ENCODE results near the gene NTN4.
"Not testable (repeated sequence)": the region's sequence is repeated elsewhere in the genome, so short reads cannot be mapped to it uniquely, and the experiment has no call there.

The NTN4 gene

DNA sequence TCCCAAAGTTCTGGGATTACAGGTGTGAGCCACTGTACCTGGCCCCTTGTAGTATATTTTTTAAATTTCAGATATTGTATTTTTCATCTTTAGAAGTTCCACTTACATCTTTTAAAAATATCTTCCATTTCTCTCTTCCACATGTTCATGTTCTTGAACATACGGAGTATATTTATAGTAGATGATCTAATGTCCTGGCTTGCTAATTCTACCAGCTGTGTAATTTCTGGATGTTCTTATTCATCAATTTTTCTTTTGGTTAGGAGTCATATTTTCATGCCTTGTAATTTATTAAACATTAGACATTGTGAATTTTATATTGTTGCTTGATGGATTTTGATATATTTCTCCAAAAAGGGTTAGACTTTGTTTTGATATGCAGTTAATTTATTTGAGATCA, 30.8 kb downstream of the NTN4 start:
- in situ Hi-C loops (cut with MboI; ENCODE audit: low sequenced_read_pairs): no loop called here

DNA sequence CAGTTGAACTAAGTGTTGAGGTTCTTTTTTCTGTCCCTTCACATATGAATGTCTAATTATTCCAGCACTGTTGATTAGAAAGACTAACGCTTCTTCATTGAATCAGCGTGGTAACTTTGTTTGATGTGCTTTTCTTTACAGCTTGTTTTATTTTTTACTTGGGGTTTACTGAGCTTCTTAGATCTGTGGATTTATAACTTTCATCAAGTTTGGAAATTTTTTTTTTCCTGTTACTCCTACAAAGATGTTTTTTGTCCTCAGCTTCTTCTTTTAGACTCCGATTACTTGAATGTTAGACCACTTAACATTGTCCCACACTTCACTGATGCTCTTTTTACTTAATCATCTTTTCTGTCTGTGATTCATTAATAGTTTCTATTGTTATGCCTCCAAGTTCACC, 31.5 kb downstream of the NTN4 start:
- in situ Hi-C loops (cut with MboI; ENCODE audit: low sequenced_read_pairs): no loop called here

DNA sequence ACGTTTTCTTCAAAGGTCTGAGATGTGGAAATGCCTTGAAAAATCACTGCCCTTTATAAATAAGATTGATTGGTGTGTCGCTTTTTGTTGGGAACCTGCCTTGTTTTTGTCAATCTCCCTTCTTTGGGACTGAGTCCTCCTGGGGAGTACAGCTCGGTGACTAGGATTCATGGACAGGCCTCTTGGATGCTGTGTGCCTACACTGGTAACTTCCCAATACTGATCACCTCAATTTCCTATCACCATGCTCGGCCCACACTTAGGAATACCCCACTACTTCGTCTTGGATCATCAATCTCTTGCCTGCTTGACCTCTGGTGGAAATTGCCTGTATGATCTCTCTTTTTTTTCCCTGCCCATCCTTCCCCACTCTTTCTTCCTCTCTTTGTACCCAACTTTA, 34.2 kb downstream of the NTN4 start:
- in situ Hi-C loops (cut with MboI; ENCODE audit: low sequenced_read_pairs): no loop called here

DNA sequence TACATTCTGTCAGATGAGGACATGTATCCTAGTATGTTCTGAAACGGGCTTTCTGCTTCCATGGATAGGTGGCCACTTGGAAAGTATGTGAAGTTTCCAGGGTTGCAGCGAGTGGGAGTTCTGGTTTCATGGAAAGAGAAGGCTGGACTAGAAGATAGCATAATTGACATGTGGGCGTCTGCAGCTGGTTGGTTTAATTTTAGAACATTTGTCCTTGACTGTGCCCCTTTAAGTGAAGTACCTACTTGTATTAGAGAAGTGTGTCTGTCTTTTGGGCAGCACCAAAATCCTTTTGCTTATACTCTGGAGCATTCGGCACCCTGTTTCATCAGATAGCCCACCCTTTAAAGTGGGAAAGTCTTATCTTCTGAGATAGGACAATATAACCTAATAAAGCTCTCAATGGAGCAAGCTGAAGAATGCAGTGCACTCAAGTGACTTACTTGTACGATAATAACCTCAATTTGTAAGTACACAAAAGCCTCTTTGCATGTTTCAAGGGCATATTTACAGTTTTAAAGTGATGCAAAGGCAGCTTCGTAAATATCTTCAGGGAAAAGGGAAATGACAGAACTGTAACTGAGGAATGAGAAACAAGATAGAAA, 35.2 kb downstream of the NTN4 start:
- in situ Hi-C loops (cut with MboI; ENCODE audit: low sequenced_read_pairs): no loop called here

DNA sequence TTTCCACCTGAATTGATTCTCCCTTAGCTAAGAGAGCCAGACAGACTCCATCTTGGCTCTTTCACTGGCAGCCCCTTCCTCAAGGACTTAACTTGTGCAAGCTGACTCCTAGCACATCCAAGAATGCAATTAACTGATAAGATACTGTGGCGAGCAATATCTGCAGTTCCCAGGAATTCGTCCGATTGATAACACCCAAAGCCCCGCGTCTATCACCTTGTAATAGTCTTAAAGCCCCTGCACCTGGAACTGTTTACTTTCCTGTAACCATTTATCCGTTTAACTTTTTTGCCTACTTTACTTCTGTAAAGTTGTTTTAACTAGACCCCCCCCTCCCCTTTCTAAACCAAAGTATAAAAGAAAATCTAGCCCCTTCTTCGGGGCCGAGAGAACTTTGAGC, 44.5 kb downstream of the NTN4 start:
- in situ Hi-C loops (cut with MboI; ENCODE audit: low sequenced_read_pairs): not testable (repeated sequence)

DNA sequence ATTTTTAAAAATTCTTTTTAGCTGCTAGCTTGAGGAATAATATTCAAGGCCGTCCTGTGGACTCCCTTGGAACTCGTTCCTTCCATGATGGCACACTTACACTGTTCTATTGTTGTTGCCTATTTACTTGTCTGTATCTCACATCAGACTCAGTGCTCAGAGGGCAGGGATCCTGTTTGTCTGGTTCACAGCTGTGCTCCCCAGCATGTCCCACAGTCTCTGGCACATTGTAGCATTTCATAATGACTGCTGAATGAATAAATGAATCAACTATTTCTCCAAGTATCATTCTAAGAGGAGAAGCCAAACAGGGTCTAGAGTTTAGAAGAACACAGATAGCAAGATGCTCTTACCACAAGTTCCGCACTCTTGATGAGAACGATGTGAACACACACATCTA, 48.0 kb downstream of the NTN4 start:
- in situ Hi-C loops (cut with MboI; ENCODE audit: low sequenced_read_pairs): no loop called here

DNA sequence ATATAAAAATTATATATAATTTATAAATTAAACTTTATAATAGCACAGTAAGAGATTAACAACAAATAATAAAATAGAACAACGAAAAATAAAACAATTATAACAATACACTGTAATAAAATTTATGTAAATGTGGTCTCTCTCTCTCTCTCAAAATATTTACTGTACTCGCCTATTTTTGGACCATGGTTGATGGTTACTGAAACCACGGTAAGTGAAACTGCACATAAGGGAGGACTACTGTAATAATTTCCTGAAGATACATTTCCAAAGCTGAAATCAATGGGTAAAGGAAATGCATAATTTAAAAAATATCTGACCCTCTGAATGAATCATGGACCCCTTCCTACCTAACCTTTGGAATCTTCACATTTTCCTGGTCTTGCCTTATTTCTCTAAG, 48.9 kb downstream of the NTN4 start:
- in situ Hi-C loops (cut with MboI; ENCODE audit: low sequenced_read_pairs): no loop called here

DNA sequence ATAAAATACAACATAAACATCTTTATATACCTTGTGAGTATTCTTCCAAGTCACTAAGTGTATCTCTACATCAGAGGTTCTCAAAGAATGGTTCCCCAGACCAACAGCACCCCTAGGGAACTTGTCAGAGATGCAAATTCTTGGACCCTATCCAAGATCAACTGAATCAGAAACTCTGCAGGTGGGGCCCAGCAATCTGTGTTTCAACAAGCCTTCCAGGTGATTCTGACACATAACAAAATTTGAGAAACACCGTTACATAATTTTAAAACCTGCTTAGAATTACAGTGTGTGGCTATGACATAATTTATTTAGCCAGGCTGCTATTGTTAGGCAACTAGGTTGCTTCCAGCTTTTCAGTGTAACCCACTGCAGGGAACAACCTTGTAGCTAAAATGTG, 49.8 kb downstream of the NTN4 start:
- in situ Hi-C loops (cut with MboI; ENCODE audit: low sequenced_read_pairs): no loop called here

DNA sequence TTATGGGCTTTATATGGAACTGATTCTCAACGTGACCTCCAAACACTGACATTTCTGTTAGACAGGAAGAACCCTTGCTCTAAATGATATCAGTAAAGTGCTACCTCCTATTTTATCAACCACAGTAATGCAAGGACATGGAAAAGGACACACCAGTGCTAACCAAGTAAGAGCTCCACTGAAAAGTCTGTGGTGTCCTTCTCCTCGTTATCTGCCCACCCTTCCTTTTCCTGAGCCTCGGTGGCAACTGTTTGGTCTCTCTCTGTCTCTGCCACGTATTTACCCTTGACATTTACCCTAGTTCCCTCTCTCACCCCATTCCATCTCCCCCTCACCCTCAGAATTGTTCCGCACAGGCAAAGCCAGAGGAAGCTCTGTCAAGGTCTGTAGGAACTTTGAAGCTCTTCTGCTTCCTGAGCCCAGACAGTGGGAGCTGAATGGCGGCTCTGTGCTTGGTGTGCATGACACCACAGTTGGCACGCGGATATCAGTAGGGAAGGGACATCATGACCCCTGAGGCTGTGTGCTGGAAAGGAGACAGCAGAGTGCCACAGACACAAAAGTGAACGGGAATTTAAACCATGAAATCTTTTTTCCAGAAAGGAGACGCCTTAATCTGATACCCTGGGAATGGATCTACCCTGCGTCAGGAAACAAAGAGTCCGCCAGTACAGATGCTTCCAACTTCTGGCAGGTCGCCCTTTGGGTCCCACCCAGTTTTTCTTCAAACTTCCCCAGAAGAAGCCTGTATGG, 50.8 kb downstream of the NTN4 start:
- in situ Hi-C loops (cut with MboI; ENCODE audit: low sequenced_read_pairs): no loop called here

DNA sequence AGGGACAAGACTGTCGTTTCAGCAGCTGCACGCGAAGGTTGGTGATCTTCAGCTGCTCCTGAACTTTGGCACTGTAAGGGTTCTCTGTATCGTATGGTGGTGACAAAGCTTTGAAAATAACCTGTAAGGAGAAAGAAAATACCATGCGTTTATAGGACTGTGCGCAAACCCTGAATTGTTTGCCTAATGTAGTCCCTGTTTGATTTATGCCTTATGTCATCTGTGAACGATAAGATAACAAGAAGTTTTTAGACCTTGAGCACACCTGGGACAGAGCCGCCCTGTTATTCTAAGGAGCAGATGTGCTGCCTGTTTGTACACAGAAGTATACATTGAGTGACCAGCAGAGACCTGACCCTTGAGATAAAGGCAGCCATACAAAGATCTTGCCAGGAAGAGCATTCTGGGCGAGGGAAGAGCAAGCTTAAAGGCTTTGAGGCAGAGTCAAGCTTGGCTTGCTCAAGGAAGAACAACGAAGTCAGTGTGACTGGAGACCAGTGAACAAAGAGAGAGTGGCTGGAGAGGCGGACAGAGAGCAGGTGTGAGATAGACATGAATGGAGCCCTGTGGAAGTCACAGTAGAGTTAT, 52.4 kb downstream of the NTN4 start:
- in situ Hi-C loops (cut with MboI; ENCODE audit: low sequenced_read_pairs): no loop called here

DNA sequence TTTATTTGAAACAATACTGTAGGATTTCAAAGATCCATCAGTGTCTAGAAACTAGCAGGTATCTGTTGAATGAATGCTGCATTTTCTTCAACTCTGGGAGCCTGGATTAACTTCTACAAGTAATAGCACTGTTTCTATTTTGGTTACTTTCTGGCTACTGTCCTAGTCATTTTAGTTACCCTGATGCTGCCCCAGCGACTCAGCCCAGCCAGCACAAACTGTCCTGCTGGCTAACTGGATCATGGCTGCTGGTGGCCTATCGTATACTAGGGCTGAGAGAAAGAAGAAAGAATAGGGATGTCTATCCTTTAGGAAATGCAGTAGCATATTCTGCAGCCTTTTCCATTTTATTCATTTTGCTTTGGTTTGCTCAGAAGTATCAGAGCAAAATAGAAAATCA, 53.9 kb downstream of the NTN4 start:
- in situ Hi-C loops (cut with MboI; ENCODE audit: low sequenced_read_pairs): no loop called here

DNA sequence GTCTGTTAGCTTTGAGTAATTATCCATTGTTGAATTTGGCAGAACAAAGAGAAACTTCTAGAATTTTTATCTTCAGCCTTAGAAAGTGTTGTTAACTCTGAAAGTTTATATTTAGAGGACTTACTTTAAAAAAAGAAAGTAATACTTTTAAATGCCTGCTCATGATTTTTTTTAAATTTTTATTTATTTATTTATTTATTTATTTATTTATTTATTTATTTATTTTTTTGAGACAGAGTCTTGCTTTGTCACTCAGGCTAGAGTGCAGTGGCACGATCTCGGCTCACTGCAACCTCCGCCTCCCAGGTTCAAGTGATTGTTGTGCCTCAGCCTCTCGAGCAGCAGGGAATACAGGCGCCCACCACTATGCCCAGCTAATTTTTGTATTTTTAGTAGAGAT, 54.8 kb downstream of the NTN4 start:
- in situ Hi-C loops (cut with MboI; ENCODE audit: low sequenced_read_pairs): not testable (repeated sequence)

DNA sequence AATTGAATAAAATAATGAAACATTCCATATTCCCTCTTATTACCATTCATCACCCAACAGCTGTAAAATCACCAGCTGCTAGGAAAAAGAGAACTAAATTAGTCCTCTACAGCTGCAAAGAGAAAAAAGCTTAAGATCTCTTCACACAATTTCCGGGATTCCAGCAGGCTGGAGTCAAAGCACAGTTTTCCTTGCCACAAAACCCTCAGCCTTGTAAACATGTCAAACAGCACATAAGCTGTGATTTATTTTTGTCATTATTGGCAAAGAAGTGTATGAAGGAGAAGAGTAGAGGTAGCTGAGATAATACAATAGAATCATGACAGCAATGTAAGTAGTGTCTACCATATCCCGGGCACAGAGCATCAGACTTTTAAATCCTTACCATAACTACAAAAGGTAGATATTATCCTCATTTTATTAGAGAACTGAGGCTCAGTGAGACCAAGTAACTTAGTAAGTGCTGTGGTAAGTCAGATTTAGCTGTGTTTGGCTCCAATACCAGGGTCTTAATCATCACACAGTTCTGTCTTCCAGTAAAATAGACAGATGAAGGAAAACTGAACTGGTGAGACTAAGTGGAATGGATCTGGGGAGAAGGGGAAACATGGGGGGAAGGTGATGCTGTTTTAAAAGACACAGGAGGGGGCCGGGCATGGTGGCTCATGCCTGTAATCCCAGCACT, 57.3 kb downstream of the NTN4 start:
- in situ Hi-C loops (cut with MboI; ENCODE audit: low sequenced_read_pairs): no loop called here

DNA sequence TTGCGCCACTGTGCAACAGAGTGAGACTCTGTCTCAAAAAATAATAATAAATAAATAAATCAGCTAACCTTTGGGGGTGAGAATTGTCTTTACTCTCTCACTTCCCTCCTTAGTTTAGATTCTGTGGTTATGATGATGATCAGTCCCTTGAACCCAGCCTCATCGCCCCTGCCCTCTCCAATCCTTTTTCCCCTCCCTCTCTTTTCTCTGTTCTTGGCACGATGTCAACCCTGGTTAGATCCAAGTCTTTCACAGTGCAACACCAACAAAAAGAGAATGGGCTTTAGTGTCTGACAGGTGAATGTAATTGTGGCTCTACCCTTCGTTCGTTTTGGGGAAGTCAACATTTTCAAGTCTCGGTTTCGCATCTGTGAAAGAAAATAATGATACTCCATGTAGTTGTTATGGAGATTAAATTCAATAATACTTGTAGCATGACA, 59.0 kb downstream of the NTN4 start:
- in situ Hi-C loops (cut with MboI; ENCODE audit: low sequenced_read_pairs): no loop called here

DNA sequence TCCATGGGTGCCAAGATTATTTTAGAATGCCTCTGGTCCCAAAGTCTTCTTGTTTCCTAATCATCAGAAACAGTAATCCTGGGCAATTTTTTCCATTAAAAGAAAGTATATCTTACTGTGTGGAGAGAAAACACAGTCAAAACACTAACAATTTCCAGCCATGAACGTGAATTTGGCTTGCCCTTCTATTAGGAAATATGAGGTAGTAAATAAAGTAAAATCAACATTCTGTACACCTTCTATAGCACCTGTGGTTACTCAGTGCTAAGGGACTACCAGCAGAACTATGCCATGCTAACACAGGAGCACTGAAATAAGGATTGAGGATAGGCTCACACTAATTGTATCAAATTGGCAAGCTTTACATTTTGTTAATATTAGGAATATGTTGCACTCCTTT, 60.1 kb downstream of the NTN4 start:
- in situ Hi-C loops (cut with MboI; ENCODE audit: low sequenced_read_pairs): no loop called here

DNA sequence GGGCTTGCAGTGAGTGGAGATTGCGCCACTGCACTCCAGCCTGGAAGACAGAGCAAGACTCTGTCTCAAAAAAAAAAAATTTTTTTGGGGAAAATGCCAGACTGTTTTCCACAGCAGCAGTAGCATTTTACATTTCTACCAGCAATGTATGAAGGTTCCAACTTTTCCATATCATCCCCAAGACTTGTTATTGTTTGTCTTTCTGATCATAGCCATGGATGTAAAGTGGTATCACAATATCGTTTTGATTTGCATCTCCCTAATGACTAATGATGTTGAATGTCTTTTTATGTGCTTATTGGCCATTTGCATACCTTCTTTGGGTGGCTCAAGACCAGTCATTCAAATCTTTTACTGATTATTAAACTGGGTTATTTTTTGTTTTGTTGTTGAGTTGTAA, 63.7 kb downstream of the NTN4 start:
- in situ Hi-C loops (cut with MboI; ENCODE audit: low sequenced_read_pairs): no loop called here

DNA sequence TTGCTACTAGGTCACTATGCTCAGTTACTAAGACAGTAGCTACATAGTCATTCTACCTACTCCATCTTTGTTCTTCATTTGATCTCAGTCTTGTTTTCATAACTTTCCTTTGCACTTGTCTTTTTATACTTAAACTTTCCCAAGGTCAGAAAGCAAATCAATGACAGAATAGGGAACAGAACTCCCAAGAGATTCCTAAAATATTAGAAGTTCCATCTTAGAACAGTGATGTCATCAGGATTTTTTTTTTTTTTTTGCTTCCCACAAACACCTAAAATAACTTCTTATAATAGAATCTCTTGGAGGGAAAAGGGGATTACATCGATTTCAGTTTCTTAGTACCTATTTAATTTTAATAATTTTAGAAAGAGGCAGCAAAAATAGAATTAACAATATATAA, 65.8 kb downstream of the NTN4 start:
- in situ Hi-C loops (cut with MboI; ENCODE audit: low sequenced_read_pairs): no loop called here

DNA sequence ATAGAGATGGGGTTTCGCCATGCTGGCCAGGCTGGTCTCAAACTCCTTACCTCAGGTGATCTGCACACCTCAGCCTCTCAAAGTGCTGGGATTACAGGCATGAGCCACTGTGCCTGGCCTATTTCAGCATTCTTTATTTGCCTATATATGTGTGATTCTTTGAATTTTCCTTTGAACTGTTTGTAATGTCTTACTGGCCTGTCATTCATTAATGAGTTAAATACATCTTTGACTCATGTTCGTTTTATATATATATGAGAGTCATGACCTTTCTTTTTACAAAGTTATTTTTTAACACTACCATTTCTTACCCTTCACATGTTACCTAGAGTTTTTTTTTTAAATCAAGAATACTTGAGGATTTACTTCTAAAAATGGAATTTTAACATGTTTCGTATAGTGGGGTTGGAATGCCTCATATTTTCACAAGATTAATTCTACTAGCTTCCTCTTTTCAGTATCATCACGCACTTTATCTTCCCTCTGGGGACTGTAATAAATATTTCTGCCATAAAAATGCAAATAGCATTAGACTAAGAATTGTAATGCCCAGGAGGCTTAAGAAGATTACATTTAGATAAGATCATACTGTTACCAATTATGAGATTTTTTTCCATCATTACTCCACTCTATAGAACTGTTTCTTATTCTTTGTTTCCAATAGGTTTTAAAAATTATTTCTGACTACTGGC, 66.7 kb downstream of the NTN4 start:
- in situ Hi-C loops (cut with MboI; ENCODE audit: low sequenced_read_pairs): no loop called here

DNA sequence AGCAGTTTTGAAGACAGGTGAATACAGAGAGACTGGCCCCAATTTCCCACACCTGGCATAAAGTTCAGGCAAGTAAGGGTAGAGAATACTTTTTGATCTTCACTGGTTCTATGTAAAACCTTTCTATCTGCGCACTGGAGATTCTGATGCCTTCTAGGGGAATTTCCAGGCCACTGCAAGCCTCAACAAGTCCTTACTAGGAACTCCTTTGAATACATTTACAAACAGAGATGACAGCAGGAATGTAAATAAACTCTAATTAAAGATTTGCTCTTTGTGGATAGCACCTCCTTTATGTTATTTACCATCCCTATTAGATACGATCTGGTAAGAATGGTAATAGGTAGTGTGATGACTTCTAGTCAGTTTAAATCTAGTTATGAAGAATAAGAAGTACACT, 69.2 kb downstream of the NTN4 start:
- in situ Hi-C loops (cut with MboI; ENCODE audit: low sequenced_read_pairs): no loop called here

DNA sequence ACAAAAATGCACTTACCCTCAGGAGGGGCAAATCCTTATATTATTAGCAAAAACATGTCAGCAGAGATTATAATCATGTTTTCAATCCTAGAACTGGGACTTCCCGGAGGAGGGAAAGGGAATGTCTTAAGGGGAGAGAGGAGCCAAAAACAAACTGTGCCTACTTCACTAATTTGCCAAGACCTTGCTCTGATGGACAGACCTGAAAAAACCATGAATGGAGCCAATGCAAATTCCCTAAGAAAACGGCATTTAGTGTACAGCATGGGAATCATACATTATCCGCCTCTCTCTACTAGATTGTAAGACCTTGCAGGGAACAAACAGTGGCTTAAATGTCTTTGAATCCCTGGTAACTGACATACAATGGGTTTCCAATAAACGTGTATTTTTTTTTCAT, 70.4 kb downstream of the NTN4 start:
- in situ Hi-C loops (cut with MboI; ENCODE audit: low sequenced_read_pairs): no loop called here

DNA sequence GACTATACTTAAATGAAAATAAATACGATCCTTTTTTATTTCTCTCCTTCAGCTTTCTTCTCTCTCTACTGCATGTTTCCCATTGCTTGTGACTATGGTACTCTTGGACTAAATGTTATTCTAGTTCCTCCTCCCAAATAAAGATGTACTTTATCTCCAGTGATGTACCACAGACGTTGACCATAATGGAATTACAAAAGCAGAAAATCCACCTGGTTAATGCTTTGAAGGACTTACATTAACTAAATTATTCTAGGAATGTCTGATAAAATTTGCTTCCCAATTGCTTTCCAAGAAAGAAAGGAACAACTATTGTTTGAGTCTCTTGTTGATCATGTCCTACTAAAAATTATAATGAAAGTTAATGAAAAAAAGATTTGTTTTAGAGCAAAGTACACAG, 71.8 kb downstream of the NTN4 start:
- in situ Hi-C loops (cut with MboI; ENCODE audit: low sequenced_read_pairs): no loop called here
